Activated CD8-positive, alpha-beta T cell treated with anti-CD3 and anti-CD28 coated beads for 36 hours (primary cell): ENCODE data around the gene TP53I11. TPM values are rescaled to one million over a fixed set of nuclear protein-coding genes. Genes with fewer than 3 reads are reported as not detected.

Source experiments
- ATAC-seq: fragments of 200-7000 bp; cut with Tn5 transposase; one replicate; pipeline ENCODE4 v1.10.0; 2021; ENCODE audit warnings: mild to moderate bottlenecking, moderate library complexity
- CTCF ChIA-PET: fragments of 350-600 bp; sonication (Branson Sonifier 250); formaldehyde crosslinking; loops from one replicate; lab custom pipeline; 2021; ENCODE audit warnings: antibody characterized with exemption; lab: Charles Lee
- POLR2A ChIA-PET: fragments of 350-600 bp; sonication (Branson Sonifier 250); formaldehyde crosslinking; loops from one replicate; lab custom pipeline; 2021; ENCODE audit warnings: antibody characterized with exemption; lab: Charles Lee
- DNase-seq: peaks from one replicate; pipeline ENCODE4 v3.0.0-alpha.2; 2020
- H3K27ac Mint-ChIP-seq: one replicate; pipeline ENCODE4 v1.8.0; 2021; ENCODE audit warnings: mild to moderate bottlenecking, mixed read lengths
- H3K27me3 Mint-ChIP-seq: one replicate; pipeline ENCODE4 v1.8.0; 2021; ENCODE audit warnings: mixed read lengths
- H3K36me3 Mint-ChIP-seq: one replicate; pipeline ENCODE4 v1.8.0; 2021; ENCODE audit warnings: low read depth, mixed read lengths
- H3K4me1 Mint-ChIP-seq: one replicate; pipeline ENCODE4 v1.8.0; 2021; ENCODE audit warnings: low read depth, mixed read lengths
- H3K4me3 Mint-ChIP-seq: one replicate; pipeline ENCODE4 v1.8.0; 2021; ENCODE audit warnings: mild to moderate bottlenecking, moderate library complexity, mixed read lengths
- H3K9me3 Mint-ChIP-seq: one replicate; pipeline ENCODE4 v1.8.0; 2021; ENCODE audit warnings: mixed read lengths
- intact Hi-C: fragments of 100-400 bp; cut with micrococcal nuclease; formaldehyde crosslinking; loops from one replicate; pipeline ENCODE4 v1.10.0; 2022
- total RNA-seq, 2 experiments: library from RNA; stranded (reverse); gene quantifications; one replicate each; pipeline ENCODE4 v1.2.3, GENCODE V29; 2021
- TF ChIP-seq, protein P1 (sequence below): fragments of 200-600 bp; IDR thresholded peaks from one replicate; pipeline ENCODE4 v1.8.0; 2022; ENCODE audit warnings: antibody characterized with exemption, mild to moderate bottlenecking

The TP53I11 gene
- total RNA-seq, 2 experiments from 2014 or later = 15.2 to 17.5 TPM

DNA sequence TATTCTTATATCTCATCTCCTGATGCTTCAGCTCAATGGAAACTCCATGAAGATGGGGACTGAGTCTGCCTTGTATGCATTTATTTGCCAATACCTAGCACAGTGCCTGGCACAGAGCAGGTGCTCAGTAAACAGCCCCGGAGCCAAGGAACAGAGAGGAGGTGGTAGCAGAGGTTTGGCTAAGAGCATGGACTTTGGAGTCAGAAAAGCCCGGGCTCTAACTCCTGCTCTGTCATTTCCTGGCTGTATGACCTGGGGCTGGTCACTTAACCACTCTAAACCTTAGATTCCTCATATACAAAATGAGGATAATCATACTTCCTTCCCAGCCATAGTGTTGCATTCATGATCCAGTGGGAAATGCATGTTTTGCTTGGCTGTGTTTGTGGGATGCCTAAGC is 36.6 kb downstream of the TP53I11 start:
- H3K4me3 Mint-ChIP-seq = no peak overlapping the region
- ATAC-seq = no peak
- H3K4me1 Mint-ChIP-seq = peaks cover 4% of the 10 kb centered on the region
- no peaks in the 10 kb centered on the region for H3K36me3 Mint-ChIP-seq
- DNase-seq = no peak
- ChIA-PET POLR2A (no interaction called here), CTCF (interaction anchor here (1.2 to 3.1 kb wide), 2 partner anchors 12 to 13 kb away, joined by 4 to 14 read pairs; no protein-coding TSS in a partner anchor)
- TF ChIP-seq, protein P1, sequence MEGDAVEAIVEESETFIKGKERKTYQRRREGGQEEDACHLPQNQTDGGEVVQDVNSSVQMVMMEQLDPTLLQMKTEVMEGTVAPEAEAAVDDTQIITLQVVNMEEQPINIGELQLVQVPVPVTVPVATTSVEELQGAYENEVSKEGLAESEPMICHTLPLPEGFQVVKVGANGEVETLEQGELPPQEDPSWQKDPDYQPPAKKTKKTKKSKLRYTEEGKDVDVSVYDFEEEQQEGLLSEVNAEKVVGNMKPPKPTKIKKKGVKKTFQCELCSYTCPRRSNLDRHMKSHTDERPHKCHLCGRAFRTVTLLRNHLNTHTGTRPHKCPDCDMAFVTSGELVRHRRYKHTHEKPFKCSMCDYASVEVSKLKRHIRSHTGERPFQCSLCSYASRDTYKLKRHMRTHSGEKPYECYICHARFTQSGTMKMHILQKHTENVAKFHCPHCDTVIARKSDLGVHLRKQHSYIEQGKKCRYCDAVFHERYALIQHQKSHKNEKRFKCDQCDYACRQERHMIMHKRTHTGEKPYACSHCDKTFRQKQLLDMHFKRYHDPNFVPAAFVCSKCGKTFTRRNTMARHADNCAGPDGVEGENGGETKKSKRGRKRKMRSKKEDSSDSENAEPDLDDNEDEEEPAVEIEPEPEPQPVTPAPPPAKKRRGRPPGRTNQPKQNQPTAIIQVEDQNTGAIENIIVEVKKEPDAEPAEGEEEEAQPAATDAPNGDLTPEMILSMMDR = no peak
- intact Hi-C loops = loop anchor here (5.0 kb wide), 1 partner anchor 187 kb away; the partner anchor contains the start of gene TSPAN18
- H3K27me3 Mint-ChIP-seq = peaks cover 2% of the 10 kb centered on the region
- no peak overlapping the region for H3K27ac Mint-ChIP-seq
- no peaks in the 10 kb centered on the region for H3K9me3 Mint-ChIP-seq

DNA sequence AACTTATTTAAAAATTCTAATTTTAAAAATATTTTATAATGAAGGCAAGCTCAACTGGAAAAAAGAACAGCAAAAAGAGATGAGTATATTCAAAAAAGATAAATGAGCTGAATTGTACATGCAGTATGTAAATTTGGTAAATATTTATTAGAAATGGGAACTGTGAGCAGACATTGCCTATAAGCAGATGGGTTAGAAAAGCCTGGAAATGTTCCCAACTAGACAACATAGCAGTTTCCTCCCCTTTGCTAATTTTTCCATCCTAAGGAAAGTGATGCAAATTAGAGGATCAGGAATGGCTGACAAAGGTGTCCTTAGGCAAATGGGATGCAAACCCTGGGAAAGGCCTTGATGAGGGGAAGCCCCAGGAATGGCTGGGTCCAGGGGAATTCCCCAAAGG is 37.2 kb downstream of the TP53I11 start:
- POLR2A ChIA-PET = no interaction called here
- Mint-ChIP-seq H3K4me1 (peaks cover 4% of the 10 kb centered on the region), H3K36me3 (no peaks in the 10 kb centered on the region), H3K9me3 (no peaks in the 10 kb centered on the region), H3K27ac (no peak overlapping the region), H3K4me3 (no peak overlapping the region), H3K27me3 (peaks cover 2% of the 10 kb centered on the region)
- intact Hi-C loops = loop anchor here (5.0 kb wide), 1 partner anchor 186 kb away; the partner anchor contains the start of gene TSPAN18
- CTCF ChIA-PET = interaction anchor here (0.7 to 1.2 kb wide), 2 partner anchors 14 to 188 kb away, joined by 3 to 4 read pairs; no protein-coding TSS in a partner anchor
- TF ChIP-seq, protein P1 = no peak
- DNase-seq = no peak
- ATAC-seq = no peak

DNA sequence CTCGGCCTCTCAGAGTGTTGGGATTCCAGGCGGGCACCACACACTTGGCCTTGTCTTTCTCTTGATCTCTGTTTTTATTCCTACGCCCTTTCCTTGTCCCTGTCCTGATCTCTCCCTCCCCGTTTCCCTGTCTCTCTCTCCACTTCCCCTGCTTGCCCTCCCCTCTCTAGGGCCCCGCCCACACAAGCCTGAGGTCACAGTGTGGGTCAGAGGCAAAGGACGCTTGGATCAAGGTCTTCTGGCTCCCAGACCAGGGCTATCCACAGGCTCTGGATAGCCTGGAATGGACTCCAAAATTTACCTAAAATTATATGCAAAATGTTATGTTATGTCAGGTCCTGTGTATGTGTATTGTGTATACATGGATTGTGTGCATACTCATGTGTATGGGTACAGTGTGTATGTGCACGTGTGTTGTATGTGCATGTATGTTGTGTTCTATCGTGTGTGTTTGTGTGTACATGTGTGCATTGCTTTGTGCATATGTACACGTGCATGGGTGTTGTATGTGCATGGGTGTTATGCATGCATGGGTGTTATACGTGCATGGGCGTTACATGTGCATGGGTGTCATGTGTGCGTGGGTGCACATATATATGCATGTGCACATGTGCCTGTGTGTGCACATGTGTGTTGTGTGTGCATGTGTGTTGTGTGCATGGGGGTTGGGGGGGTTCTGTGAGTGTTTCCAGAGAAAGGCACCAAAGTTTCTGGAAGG is 38.3 kb downstream of the TP53I11 start:
- H3K36me3 Mint-ChIP-seq = no peaks in the 10 kb centered on the region
- no peak for DNase-seq
- H3K27me3 Mint-ChIP-seq = peaks cover 2% of the 10 kb centered on the region
- ChIA-PET CTCF (interaction anchor here (1.1 to 2.3 kb wide), 14 partner anchors 9 to 360 kb away, joined by 3 to 22 read pairs (median 4); no protein-coding TSS in a partner anchor), POLR2A (no interaction called here)
- H3K27ac Mint-ChIP-seq = no peak overlapping the region
- no peaks in the 10 kb centered on the region for H3K9me3 Mint-ChIP-seq
- intact Hi-C loops = loop anchor here (5.0 kb wide), 1 partner anchor 185 kb away; the partner anchor contains the start of gene TSPAN18
- TF ChIP-seq, protein P1 = no peak
- peaks cover 4% of the 10 kb centered on the region for H3K4me1 Mint-ChIP-seq
- ATAC-seq = no peak
- no peak overlapping the region for H3K4me3 Mint-ChIP-seq

DNA sequence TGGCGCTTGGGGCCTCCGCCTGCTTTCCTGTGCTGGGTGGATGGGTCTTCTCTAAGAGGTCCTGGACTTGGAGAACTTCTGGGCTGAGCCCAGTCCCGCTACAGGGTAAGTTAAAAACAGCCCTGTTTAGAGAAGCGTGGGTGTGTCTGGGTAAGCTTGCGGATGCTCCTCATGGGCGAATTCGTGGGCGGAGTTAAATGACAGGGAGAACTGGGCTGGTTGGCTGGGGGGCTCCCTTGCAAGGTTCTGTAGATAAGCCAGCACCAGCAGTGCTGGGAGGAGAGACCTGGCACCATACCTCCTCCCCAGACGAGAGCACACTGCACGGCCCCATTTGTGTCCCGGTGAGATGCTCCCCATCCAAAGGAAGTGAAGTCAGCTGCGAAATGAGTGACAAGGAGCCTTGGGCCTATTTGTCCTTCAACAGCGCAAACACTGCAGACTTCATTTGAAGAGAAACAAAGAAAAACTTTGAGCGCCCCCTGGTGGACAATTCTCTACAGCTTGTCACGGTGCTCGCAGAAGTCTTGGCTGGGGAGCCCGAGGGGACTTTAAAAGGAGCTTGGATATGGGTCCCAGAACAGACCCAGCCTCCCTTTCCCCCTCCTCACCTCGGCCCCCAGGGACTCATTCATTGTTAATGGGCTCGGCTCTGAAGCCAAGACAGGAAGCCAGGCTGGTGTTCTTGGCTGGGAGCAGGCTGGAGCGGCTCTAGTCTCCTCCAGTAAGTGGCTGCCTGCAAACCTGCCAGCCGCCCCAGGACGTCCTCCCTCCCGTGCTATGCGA is 39.5 kb downstream of the TP53I11 start:
- no peaks in the 10 kb centered on the region for H3K36me3 Mint-ChIP-seq
- ATAC-seq (peak; percentile 89), DNase-seq (peak; percentile 94)
- intact Hi-C loops = loop anchor here (5.0 kb wide), 1 partner anchor 184 kb away; the partner anchor contains the start of gene TSPAN18
- TF ChIP-seq, protein P1 = peak; percentile 68
- POLR2A ChIA-PET = interaction anchor here (0.6 kb wide), 2 partner anchors 12 to 224 kb away, joined by 3 read pairs; no protein-coding TSS in a partner anchor
- H3K4me3 Mint-ChIP-seq = no peak overlapping the region
- H3K27me3 Mint-ChIP-seq = peaks cover 2% of the 10 kb centered on the region
- H3K27ac Mint-ChIP-seq = no peak overlapping the region
- no peaks in the 10 kb centered on the region for H3K9me3 Mint-ChIP-seq
- peaks cover 4% of the 10 kb centered on the region for H3K4me1 Mint-ChIP-seq
- CTCF ChIA-PET = interaction anchor here (0.6 to 2.3 kb wide), 74 partner anchors 8 to 431 kb away, joined by 3 to 22 read pairs (median 4); partner anchors contain the start of gene CD82
